Stimulated activated CD8-positive, alpha-beta memory T cell treated with anti-CD3 and anti-CD28 coated beads, Interleukin-4, amount 100 ng/mL, for 24 hours (primary cell): Measurements from ENCODE around the gene CEP89.
"Not testable (repeated sequence)": the region's sequence is repeated elsewhere in the genome, so short reads cannot be mapped to it uniquely, and the experiment has no call there.

Experiments used
- DNase-seq: peaks from one replicate; pipeline ENCODE4 v3.0.0-alpha.2; 2020; ENCODE audit warnings: low read depth

The CEP89 gene

DNA sequence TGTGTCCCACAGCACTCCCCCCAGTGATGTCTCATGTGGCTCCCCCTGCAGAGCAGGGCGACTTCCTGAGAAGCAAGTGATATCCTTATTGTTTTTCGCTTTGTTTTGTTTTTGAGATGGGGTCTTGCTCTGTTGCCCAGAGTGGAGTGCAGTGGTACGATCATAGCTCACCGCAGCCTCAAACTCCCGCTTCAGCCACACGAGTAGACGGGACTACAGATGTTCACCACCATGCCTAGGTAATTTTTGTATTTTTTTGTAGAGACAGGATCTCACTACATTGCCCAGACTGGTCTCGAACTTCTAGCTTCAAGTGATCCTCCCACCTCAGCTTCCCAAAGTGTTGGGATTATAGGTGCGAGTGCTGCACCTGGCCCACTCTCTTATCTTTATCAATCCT lies 5.0 kb downstream of the CEP89 start:
- DNase-seq, result no peak

DNA sequence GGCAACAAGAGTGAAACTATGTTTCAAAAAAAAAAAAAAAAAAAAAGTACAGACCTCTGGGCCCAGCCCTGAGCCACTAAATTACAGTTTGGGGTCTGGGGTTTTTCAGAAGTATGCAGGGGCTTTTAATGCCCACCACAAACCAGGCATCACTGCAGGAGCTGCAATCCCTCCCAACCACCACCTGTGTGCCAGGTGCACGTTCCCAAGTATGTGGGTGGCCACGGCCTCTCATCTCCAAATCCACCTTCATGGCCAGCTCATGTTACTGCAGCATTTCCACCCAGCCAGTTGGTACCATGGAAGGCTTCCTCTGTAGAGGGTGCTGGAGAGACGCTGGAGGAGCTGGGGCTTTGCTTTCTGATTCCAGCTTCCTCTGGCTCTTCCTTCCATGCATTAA lies 26.5 kb downstream of the CEP89 start:
- no peak for DNase-seq

DNA sequence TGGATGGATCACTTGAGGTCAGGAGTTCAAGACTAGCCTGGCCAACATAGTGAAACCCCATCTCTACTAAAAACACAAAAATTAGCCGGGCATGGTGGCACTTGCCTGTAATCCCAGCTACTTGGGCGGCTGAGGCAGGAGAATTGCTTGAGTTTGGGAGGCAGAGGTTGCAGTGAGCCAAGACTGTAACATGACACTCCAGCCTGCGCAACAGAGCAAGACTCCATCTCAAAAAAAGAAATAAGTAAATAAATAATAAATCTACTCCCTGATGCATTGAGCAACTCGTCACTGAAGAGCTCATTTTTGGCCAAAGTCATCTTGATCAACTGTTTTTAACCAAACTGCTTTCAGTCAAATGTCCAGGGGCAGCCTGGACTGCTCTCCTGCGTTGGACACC lies 30.5 kb downstream of the CEP89 start:
- DNase-seq, result not testable (repeated sequence)

DNA sequence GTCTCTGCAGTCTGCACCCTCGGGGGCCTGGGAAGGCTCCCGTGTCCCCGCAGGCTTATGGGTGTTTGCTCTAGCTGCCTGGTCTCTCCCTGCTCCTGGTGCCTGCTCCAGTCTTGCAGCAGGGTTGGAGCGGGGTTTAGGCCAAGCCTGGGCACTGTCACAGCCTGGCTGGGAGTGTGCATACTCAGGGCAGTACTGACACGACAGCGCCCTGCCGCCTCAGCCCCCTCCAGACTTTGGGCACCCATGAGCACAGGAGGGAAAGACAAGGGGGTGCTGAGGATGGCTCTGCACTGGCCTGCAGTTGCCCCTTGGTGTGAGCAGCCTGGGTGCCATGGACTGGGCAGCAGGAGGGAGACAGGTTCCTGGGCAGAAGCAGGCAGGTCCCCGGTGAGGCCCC lies 35.7 kb downstream of the CEP89 start:
- no peak for DNase-seq

DNA sequence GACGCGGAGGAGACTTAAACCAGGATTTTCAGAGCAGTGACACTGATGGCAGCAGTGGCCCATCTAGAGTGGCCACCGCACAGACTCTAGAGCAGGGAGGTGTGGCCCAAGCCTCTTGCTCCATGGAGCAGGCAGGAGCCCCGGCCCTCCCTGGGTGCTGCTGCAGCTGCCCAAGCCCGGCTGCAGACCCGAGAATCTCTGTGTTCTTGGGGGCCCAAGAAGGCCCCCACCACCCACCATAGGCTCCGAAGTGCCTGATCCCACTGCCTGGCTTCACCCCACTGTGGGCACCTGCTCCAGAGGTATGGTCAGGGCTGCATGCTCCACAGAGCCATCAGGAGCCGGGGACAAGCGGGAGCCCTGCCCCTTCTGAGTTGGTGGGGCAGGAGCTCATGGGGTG lies 36.1 kb downstream of the CEP89 start:
- DNase-seq, result no peak

DNA sequence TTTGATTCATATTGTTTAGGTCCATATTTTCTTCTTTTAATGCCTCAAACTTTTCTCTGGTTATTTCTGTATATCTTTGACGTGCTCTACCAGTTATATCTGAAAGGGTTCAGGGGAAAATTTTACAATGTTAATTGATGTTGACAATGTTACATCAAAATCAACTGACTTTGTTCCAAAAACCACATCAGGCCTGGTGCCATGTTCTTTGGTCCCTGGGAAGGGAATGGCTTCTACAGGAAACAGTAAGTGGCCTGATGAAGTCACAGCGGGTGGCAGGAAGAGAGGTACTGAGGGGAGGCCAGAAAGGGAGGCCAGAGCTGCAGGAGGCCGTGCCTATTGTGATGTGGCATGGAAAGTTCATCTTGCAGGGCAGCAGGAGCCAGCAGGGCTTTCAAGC lies 38.2 kb downstream of the CEP89 start:
- DNase-seq, result no peak

DNA sequence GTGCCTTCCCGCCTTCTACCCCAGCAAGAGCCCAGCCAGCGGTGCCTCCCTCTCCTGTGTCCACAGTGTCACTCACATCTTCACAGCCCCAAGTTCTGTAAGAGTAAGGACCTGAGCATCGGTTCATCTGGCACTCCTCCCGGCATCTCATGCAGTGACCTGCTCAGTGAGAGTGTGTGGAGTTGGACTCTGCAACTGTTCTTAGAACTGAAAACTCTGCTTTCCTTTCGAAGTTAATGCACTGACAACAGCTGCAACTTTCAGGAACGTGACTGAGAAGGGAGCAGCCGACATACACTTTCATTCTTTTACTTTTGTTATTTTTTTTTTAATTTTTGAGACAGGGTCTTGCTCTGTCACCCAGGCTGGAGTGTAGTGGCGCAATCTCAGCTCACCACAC lies 41.2 kb downstream of the CEP89 start:
- no peak for DNase-seq

DNA sequence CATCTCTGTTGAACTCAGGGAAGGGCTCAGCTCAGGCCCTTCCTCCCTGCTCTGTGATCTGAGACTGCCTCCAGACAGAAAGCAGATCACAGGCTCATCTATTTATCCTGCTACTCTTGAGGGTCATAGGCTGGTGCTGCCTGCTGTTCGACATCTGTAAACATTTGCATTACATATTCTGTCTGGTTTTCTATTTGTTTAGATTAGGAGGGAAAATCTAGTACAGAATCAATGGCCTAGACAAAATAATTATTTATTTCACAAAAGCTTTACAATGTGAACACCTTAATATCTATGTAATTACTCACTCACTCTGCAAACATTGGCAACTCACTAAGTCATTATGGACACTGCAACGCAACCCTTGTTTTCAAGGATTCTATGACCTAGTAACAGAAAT lies 43.0 kb downstream of the CEP89 start:
- no peak for DNase-seq

DNA sequence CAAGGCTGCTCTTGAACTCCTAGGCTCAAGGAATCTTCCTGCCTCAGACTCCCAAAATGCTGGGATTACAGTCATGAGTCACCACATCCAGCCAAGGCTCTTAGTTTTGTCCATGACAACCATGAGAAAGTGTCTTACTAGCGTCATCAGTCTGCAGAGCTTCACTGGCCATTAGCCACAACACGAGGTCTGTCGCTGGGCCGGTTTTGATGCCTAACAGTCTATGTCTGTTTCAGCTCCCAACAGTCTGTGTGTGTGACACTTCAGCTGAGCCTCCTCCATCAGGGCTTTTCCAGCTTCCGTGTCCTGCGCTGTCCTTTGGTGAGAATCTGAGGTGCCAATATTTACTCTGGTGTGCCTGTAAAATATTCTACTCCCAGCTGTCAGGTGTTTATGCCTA lies 47.6 kb downstream of the CEP89 start:
- DNase-seq, result no peak

DNA sequence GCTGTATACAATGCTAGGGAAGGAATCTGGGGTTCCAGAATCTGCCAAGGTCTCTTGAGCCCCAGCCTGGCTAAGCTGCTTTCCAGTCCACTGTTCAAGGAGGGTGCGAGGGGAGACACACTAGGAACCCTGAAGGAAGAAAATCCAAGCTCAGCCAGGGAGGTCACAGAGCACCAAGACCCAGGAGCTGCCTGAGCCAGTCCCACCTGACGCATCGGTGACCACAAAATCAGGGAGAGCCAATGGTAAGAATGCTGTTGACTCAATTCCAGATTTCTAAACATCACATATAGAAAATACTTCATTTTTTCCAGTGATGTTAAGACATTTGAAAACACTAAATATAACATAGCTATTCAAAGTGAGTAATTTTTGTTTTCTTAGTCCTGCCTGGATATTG lies 50.1 kb downstream of the CEP89 start:
- DNase-seq, result no peak

DNA sequence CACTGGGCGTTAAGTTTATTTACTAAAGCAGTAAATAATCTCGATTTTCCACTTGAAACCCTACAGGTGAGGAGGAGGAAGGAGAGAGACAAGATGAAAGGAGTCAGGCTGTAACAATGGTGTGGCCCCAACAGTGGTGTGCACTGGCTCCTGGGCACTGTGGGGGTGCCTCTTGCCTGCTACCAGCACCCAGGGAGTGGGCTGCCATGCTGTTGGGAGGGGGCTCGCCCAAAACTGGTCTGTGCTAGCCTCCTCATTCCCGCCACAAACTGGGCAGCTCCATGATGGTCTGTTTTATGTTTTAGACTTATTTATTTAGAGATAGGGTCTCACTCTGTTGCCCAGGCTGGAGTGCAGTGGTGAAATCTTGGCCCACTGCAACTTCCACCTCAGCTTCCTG lies 52.4 kb downstream of the CEP89 start:
- no peak for DNase-seq

DNA sequence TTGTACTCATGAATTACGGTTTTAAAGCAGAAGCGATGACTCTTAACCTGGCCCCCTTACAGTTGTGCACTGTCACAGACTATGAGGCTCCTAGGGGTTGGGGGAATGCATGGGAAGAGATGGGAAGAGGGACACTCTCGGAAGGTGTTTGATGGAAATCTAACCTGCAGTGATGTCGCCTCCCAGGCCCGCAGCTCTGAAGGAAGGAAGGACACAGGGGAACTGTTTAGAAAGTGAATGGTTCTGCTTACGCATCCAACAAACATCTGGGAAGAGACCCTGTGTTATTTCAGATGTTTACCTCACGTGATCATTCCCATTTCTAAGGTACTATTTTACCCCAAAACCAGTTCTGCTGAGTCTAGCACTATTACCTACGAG lies 54.2 kb downstream of the CEP89 start:
- no peak for DNase-seq

DNA sequence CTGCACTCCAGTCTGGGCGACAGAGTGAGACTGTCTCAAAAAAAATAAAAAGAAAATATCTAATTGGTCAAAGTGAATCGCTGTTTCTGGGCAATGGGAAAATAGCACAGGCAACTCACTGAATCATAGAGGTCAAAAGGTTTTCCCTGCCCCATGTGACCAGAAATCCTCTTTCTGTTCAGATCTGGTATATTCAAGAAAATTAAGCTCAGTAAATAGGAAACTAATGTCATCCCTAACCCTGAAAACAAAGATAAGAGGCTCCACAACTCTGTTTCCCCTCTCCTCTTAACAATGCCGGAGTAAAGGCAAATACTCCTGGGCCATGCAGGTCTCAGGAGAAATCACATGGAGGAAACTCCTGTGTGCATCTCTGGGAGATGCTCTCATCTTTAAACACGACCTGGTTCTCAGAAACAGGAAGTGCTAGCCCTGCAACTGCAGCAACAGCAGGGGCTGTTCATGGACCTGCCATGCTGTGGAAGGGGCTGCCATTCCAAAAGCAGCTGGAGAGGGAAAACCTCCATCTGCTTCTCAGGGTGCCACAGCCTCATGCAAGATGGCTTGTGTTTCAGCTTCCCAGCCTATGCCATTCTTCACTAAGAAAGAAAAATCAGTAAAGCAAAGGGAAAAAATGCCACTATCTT lies 54.7 kb downstream of the CEP89 start:
- no peak for DNase-seq

DNA sequence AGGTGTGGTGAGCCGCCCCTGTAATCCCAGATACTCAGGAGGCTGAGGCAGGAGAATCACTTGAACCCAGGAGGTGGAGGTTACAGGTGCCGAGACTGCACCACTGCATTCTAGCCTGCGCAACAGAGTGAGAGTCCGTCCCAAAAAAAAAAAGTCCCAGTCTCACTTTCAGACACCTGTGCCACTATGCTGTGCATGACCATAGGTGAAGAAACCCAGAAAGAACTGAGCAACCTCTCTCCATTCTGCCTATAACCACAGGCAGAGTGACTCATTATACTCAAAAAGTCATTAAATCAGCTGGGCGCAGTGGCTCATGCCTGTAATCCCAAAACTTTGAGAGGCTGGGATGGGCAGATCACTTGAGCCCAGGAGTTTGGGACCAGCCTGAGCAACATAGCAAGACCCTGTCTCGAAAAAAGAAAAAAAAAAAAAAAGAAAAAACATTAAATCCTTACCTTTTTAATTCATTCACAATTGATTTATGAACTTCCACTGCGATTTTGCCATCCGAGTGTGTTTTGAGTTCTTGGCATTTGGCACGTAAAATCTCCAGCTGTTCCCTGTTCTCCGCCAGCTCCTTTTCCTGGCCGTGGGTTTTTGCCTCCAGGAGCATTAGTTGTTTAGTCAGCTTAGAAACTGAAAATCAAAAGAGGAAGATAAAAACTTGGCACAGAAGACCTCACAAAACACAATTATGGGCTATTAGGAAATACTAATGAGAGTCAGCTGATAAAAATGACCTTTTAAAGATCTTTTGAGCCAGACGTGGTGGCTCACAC lies 56.7 kb downstream of the CEP89 start:
- DNase-seq, result no peak

DNA sequence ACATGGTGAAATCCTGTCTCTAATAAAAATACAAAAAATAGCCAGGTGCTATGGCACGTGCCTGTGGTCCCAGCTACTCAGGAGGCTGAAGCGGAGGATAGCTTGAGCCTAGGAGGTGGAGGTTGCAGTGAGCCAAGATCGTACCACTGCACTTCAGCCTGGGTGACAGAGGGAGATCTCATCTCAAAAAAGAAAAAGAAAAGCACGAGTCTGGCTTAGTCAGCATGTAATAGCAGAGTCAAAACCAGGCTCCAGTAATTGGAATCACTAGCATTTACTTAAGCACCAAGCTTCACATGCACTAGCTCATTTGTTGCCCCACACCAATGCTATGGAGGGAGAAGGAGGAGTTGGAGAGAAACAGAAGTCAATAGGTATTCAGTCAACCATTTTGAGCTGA lies 60.3 kb downstream of the CEP89 start:
- no peak for DNase-seq

DNA sequence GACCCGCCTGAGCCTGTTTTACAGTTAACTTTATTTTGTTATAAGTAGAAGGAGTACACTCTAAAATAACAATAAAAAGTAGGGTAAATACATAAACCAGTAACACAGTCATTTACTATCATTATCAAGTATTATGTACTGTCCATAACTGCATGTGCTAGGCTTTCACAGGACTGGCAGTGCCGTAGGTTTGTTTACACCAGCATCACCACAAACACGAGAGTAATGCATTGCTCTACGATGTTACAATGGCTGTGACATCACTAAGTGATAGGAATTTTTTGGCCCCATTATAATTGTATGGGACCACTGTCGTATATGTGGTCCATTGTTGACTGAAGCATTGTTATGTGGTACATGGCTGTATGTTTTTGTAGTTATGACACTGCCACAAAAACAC lies 60.9 kb downstream of the CEP89 start:
- no peak for DNase-seq

DNA sequence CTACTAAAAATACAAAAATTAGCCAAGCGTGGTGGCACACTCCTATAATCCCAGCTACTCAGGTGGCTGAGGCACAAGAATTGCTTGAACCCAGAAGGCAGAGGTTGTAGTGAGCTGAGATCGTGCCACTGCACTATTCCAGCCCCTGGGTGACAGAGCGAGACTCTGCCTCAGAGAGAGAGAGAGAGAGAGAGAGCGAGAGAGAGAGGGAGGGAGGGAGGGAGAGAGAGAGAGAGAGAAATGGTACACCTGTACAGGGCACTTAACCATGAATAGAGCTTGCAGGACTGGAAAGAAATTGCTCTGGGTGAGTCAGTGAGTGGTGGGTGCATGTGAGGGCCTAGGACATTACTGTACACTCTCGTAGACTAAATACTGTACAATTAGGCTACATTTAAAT lies 61.7 kb downstream of the CEP89 start:
- DNase-seq, result no peak

DNA sequence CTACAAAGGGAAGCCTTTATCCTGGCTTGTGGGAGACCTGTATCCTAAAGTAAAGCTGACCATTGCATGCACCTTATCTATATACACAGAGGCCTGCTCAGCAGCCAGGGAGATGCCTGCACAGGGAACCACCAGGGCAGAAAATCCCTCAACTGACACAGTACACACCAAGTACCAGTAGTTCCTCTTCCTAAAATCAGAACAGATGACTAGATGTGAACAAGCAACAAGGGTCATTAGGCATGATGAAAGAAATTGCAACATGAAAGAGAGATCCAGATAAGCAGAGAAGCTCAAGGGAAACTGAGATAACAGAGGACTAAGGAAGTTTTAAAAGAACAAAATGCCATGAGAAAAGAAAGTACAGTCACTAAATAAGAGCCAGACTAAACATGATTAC lies 62.5 kb downstream of the CEP89 start:
- no peak for DNase-seq

DNA sequence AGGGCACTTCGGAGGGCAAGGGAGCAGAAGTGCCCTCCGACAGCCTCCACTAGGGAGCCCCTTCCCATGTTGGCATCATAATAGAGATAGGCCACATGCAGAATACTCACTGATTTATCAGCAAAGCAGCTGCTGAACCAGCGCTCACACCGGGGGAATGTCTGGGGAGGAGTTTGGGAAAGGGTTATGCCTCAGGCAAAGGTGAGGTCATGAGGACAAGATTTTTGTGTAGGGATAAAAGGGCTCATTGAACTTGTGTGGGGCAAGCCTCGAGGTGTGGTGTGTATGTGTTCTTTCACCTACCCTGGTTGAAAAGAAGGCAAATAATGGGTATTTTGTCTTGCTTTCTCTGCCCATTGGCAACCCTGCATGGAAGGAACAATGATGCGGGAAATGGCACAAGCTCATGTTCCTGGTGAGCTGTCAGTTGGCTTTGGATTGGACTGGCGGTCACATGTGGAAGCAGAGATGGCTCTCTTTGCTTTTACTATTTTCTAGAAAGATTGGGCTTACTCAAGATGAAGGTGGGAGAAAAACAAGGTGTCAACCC lies 63.0 kb downstream of the CEP89 start:
- DNase-seq, result no peak

DNA sequence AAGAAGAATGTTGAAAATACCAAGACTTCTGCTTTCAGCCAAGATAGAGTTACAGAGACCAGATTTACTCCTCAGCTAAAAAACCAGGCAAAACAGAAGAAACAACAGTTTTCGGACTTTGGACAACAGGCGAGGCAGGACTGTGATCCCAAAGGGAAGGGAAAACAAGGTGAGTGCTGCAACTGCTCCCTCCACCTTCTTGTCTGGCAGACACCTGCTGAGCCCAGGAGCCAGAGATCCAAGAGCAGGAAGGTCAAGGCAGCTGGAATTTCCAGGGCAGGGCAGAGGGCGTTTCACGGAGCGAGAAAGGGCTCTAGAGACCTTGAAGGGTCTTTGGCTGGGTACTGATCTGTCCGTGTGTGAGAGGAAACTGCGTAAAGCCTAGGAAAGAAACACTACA lies 69.3 kb downstream of the CEP89 start:
- no peak for DNase-seq

DNA sequence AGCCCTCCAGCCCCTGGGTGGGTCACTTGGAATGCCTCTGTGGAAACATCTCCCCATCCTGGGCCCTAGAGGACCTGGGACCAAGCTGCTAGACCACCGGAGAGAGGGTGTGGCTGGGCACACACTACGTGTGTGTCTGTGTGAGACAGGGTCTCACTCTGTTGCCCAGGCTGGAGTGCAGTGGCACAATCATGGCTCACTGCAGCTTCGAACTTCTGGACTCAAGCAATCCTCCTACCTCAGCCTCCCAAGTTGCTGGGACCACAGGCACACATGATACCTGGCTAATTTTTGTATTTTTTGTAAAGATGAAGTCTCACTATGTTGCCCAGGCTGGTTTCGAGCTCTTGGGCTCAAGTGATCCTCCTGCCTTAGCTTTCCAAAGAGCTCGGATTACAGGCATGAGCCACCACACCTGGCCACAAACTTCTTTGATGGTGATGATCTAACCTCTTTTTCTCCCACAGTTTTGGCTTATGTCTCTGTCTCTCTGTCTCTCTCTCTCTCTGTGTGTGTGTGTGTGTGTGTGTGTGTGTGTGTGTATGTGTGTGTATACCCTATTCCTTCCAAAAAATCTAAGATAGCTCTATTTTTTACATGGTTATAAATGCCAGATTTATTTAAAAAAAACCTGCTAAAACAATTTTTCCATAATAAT lies 70.1 kb downstream of the CEP89 start:
- no peak for DNase-seq

DNA sequence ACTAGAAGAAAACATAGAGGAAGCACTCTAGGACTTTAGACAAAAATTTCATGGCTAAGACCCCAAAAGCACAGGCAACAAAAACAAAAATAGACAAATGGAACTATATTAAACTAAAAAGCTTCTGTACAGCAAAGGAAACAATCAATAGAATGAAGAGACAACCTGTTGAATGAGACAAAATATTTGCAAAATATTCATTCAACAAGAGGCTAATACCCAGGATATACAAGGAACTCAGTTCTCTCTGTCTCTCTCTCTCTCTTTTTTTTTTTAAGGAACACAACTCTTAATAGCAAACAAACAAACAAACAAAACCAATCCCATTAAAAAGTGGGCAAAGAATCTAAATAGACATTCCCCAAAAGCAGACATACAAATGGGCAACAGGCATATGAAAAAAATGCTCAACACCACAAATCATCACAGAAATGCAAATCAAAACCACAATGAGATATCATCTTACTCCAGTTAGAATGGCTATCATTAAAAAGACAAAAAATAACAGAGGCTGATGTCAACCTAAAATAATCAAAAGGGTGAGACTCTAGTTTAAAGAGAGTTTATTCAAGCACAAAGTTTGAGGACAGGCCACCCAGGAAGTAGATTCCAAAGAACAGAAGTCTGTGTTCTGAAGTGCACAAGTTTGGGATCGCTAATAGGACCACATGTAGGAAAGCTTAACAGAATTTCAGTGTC lies 75.1 kb downstream of the CEP89 start:
- DNase-seq, result no peak

DNA sequence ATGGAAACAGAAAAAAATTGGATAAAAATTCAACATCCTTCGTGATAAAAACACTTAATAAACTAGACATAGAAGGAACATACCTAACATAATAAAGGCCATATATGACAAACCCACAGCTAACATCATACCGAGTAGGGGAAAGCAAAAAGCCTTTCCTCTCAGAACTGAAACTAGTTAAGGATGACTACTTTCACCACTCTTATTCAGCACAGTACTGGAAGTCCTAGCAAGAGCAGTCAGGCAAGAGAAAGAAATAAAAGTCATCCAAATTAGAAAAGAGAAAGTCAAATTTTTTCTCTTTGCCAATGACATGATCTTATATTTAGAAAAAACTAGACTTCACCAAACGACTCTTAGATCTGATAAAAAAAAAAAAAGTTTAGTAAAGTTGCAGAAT lies 76.4 kb downstream of the CEP89 start:
- no peak for DNase-seq
